Suprapubic skin (tissue), 4 donors: ENCODE measurements around the gene ARAP2.

Source experiments
- CTCF ChIP-seq, 2 donors: fragments of 200-600 bp in 1 of 2; fragments of 450-650 bp in 1 of 2; sonication (generic) in 1 of 2; IDR thresholded peaks; one replicate each; pipeline ENCODE4 v1.5.1; 2016 to 2019; ENCODE audit warnings: antibody characterized with exemption in 2 of 2, mild to moderate bottlenecking in 1 of 2, moderate library complexity in 1 of 2
- EP300 ChIP-seq: sonication (generic); formaldehyde crosslinking; IDR thresholded peaks from one replicate; pipeline ENCODE4 v1.6.1; 2017; ENCODE audit warnings: antibody characterized with exemption
- POLR2A ChIP-seq, 2 donors: fragments of 450-650 bp; IDR thresholded peaks; one replicate each; pipeline ENCODE4 v1.6.1; 2017; ENCODE audit warnings: antibody characterized with exemption in 2 of 2, mild to moderate bottlenecking in 2 of 2, moderate library complexity in 2 of 2
- POLR2AphosphoS5 ChIP-seq, 3 donors: sonication (generic); formaldehyde crosslinking; IDR thresholded peaks; one replicate each; pipeline ENCODE4 v1.6.1; 2017; ENCODE audit warnings: antibody characterized with exemption in 3 of 3

- TF ChIP-seq CTCF (IDR thresholded peaks at IDR 0.05) (no peak), POLR2AphosphoS5 (IDR thresholded peaks at IDR 0.05) (no peak), POLR2A (IDR thresholded peaks at IDR 0.05) (no peak), EP300 (no peak)
These were observed 178.9 kb downstream of the ARAP2 start for GRCh38 chr4:36065274-36065871.
